Heart right ventricle (tissue), 16 donors: ENCODE results near the gene PEAK1. TPM values are rescaled to one million over a fixed set of nuclear protein-coding genes. Genes with fewer than 3 reads are reported as not detected.

Experiments used
- ATAC-seq, 8 donors: fragments of 200-7000 bp; cut with Tn5 transposase; one replicate each; pipeline ENCODE4 v1.9.1; 2020; ENCODE audit warnings: mild to moderate bottlenecking in 8 of 8, moderate library complexity in 8 of 8, moderate number of reproducible peaks in 1 of 8
- DNase-seq, 2 donors: peaks; one replicate each; pipeline ENCODE4 v3.0.0-alpha.2; 2020
- H3K27ac ChIP-seq, 10 donors: fragments of 200-600 bp; sonication (generic) in 2 of 10; one replicate each; pipeline versions ENCODE4 v1.5.0 to v1.8.0; 2020 to 2022; ENCODE audit warnings: mild to moderate bottlenecking in 3 of 10
- H3K27me3 ChIP-seq, 7 donors: fragments of 200-600 bp; one replicate each; pipeline ENCODE4 v1.8.0; 2021 to 2022; ENCODE audit warnings: mild to moderate bottlenecking in 2 of 7
- H3K36me3 ChIP-seq, 9 donors: fragments of 200-600 bp; sonication (generic) in 1 of 9; one replicate each; pipeline versions ENCODE4 v1.5.0 to v1.8.0; 2020 to 2022; ENCODE audit warnings: mild to moderate bottlenecking in 2 of 9
- H3K4me1 ChIP-seq, 9 donors: fragments of 200-600 bp; sonication (generic) in 1 of 9; one replicate each; pipeline versions ENCODE4 v1.5.0 to v1.8.0; 2020 to 2022; ENCODE audit warnings: mild to moderate bottlenecking in 4 of 9
- H3K4me3 ChIP-seq, 10 donors: fragments of 200-600 bp; sonication (generic) in 2 of 10; one replicate each; pipeline versions ENCODE4 v1.5.0 to v1.8.0; 2020 to 2022; ENCODE audit warnings: mild to moderate bottlenecking in 7 of 10, moderate library complexity in 2 of 10
- H3K9me3 ChIP-seq, 11 donors: fragments of 200-600 bp in 10 of 11; sonication (generic) in 2 of 11; one replicate each; pipeline versions ENCODE4 v1.5.0 to v1.8.0; 2013 to 2022; ENCODE audit warnings: mild to moderate bottlenecking in 2 of 11, control low read depth in 1 of 11, moderate library complexity in 1 of 11
- WGBS, 2 donors: extraction: QIAGEN DNeasy Blood & Tissue Kit; methylation state at CpG; one replicate each; pipeline ENCODE4 v1.1.7; 2013; ENCODE audit warnings: inconsistent platforms in 1 of 2; 5-methylcytosine and 5-hydroxymethylcytosine counted together
- intact Hi-C, 10 donors: fragments of 100-400 bp; cut with DNase I; formaldehyde crosslinking; loops; one replicate each; pipeline versions ENCODE4 v1.11.1 to v1.14.2; 2022
- polyA plus RNA-seq, 2 donors: library from polyadenylated mRNA; stranded (reverse); fragments of 200-250 nt; gene quantifications; one replicate each; pipeline ENCODE4 v1.2.3, GENCODE V29; 2013
- total RNA-seq, 10 donors: library from RNA; stranded (reverse); fragmentation: NEBNext Ultra II Directional in 3 of 10; extraction: Animal tissue kit (Norgen Biotek cat#: 25700) in 3 of 10; gene quantifications; one replicate each; pipeline versions ENCODE4 v1.2.1 to v1.2.4, GENCODE V29; 2021 to 2023
- TF ChIP-seq, protein P1 (sequence below), 9 donors: fragments of 200-600 bp; sonication (generic) in 2 of 9; IDR thresholded peaks; one replicate each; pipeline versions ENCODE4 v1.5.0 to v1.8.0; 2021 to 2022; ENCODE audit warnings: antibody characterized with exemption in 9 of 9, mild to moderate bottlenecking in 5 of 9, moderate library complexity in 1 of 9
- donor health status: Arrhythmogenic right ventricular cardiomyopathy.
- donor health status: ischemic (EF 13 %, LVEDD 7.1; RV severe dilation, severe dysfunction).
- donor health status: healthy with polysubstance abuse.
- donor health status: DM: no; HTN: yes; CAD: no.
- donor health status: DM: no; HTN: no; CAD: no.
- donor health status: ischemic (EF 25% LVEDD 6.9; RV normal size, moderate dysfunction).
- donor health status: ischemic (EF 25% LVEDD 5.7; RV mildly dilated, moderate dysfunction).
- donor health status: healthy.
- donor health status: DM: yes; HTN: yes; CAD: no.
- donor health status: Ischemic cardiomyopathy.
- donor health status: ischemic (EF 35%, LVEDD 5.7; RV mildly dilated, moderate dysfunction).
- donor health status: nonischemic (EF 11% LVEDD 7.7; RV severe dilation, severe dysfunction).
- donor health status: DM: yes; HTN: yes; CAD: no.
- donor health status: PGD.
- donor health status: ischemic (EF 29% LVEDD 5.4; RV normal size, mild dysfunction).
- donor health status: nonischemic (EF 23%, LVEDD 6.1; RV moderate dilation, normal function).

PEAK1 gene
- total and polyA plus RNA-seq, 12 donors, result 7.0 to 146 (median 90.8) TPM

DNA sequence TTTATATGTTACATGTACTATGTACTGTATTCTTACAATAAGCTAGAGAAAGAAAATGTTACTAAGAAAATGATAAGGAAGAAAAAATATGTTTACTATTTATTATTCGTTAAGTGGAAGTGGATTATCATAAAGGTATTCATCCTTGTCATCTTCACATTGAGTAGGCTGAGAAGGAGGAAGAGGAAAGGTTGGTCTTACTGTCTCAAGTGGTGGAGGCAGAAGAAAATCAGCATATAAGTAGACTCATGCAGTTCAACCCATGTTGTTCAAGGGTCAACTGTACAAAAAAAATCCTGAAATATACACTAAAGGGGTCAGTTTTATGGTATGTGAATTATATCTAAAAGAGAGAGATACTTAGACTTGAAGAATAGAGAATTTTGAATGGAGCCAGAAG, 6.5 kb upstream of the PEAK1 start:
- H3K4me1 ChIP-seq, result peaks cover 0 to 50% (median 30%) of the 10 kb centered on the region in 9 donors
- no peak for DNase-seq
- 86% methylated on average over 1 of the region's 1 CpG for WGBS, 2 donors
- no peak overlapping the region for H3K27ac ChIP-seq
- no peak overlapping the region for H3K4me3 ChIP-seq
- no peaks in the 10 kb centered on the region for H3K9me3 ChIP-seq
- no peak for ATAC-seq
- H3K36me3 ChIP-seq, result no peaks in the 10 kb centered on the region
- no peaks in the 10 kb centered on the region for H3K27me3 ChIP-seq
- intact Hi-C loops, result loop anchor here in 1 of 10 donors (5.0 kb wide), 1 partner anchor 36 kb away; no protein-coding TSS in a partner anchor
- TF ChIP-seq, protein P1, sequence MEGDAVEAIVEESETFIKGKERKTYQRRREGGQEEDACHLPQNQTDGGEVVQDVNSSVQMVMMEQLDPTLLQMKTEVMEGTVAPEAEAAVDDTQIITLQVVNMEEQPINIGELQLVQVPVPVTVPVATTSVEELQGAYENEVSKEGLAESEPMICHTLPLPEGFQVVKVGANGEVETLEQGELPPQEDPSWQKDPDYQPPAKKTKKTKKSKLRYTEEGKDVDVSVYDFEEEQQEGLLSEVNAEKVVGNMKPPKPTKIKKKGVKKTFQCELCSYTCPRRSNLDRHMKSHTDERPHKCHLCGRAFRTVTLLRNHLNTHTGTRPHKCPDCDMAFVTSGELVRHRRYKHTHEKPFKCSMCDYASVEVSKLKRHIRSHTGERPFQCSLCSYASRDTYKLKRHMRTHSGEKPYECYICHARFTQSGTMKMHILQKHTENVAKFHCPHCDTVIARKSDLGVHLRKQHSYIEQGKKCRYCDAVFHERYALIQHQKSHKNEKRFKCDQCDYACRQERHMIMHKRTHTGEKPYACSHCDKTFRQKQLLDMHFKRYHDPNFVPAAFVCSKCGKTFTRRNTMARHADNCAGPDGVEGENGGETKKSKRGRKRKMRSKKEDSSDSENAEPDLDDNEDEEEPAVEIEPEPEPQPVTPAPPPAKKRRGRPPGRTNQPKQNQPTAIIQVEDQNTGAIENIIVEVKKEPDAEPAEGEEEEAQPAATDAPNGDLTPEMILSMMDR (IDR thresholded peaks at IDR 0.05), result no peak

DNA sequence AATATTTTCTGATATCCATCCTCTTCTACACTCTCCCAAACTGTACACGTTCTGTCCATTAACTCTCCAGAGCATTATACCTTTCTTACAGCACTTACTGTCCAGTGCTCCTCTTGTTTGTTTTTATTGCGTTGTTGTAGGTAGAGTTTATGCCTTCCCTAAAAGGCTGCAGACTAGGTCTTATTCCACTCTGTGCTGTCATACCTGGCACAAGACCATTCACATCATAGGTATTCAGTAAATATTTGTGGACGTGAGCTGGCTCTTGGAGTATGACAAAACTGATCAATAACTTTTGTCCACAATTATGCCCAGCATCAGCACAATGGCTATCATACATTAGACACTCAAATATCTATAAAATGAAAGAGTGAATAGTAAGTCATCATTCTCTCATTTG, 5.2 kb upstream of the PEAK1 start:
- Histone ChIP-seq H3K27ac (no peak overlapping the region), H3K27me3 (no peaks in the 10 kb centered on the region), H3K36me3 (no peaks in the 10 kb centered on the region), H3K4me3 (no peak overlapping the region), H3K4me1 (peaks cover 0 to 47% (median 32%) of the 10 kb centered on the region in 9 donors), H3K9me3 (no peaks in the 10 kb centered on the region)
- ATAC-seq, result no peak
- DNase-seq, result no peak
- 82 to 90% methylated on average over 3 of the region's 3 CpGs for WGBS, 2 donors
- TF ChIP-seq, protein P1 (IDR thresholded peaks at IDR 0.05), result no peak
- intact Hi-C loops, result loop anchor here in 1 of 10 donors (5.0 kb wide), 1 partner anchor 37 kb away; no protein-coding TSS in a partner anchor

- 1 to 2% methylated on average over 3 of the region's 3 CpGs for WGBS, 2 donors
- DNase-seq (no peak), ATAC-seq (no peak)
- Histone ChIP-seq H3K27me3 (no peaks in the 10 kb centered on the region), H3K36me3 (no peaks in the 10 kb centered on the region), H3K27ac (peak overlapping the region; percentile 90 to 98 (median 96)), H3K4me1 (peaks cover 0 to 64% (median 53%) of the 10 kb centered on the region in 9 donors), H3K9me3 (no peaks in the 10 kb centered on the region), H3K4me3 (peak overlapping the region; percentile 69 to 97 (median 87))
- intact Hi-C loops, result loop anchor here in 5 of 10 donors (2.0 to 5.0 kb wide), 4 partner anchors 61 to 235 kb away; no protein-coding TSS in a partner anchor
- TF ChIP-seq, protein P1 (IDR thresholded peaks at IDR 0.05), result no peak
Observed at GRCh38 chr15:77421370-77421700, 1.4 kb upstream of the PEAK1 start.

DNA sequence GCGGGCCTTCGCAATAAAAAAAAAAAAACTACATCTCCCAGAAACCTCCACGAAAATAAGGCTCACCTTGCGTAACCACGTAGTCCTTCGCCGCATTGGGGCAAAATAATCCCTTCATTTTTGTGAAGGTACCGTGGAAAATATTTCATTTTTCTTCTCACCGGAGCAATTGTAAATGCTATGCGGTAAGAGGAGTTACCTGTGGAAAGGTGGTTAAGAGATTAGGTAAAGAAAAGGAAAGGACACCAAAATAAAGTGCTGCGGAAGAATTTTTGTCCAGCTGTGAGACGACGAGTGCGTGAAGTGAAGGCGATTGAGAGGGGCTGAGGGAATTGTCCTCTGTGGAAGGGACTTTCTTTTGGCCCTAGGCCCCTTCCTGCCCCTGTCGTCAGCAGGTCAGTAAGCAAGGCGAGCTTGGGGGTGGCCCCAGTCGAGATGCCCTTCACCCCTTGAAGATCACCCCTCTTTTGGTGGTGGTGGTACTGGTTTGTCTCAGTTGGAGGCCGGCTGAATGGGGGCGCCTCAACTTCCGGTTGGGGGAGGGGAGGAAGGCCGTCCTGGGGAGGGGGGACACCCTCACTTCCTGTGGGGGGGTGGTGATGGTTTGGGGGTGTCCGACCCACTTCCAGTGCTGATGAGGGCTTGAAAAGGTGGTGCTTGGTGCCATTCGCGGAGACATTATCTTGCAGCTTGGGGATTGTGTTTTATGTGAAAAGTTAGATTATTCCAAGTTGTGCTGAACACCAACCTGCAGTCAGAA, 886 bp upstream of the PEAK1 start, which contains the start of gene HMG20A:
TSS of gene HMG20A (plus strand) at position 279 of the 760 bp plus-strand sequence. CDS start 37,520 bp downstream, outside the sequence.
- H3K27ac ChIP-seq, result peak within 1 kb of the TSS; percentile 92 to 98 (median 96)
- 0 to 1% methylated on average over 25 of the region's 25 CpGs for WGBS, 2 donors
- DNase-seq (peak; percentile 56 to 72), ATAC-seq (peak; percentile 38 to 81 (median 68))
- TF ChIP-seq, protein P1 (IDR thresholded peaks at IDR 0.05), result peak in 1 of 9 donors; percentile 7
- intact Hi-C loops, result loop anchor here in 6 of 10 donors (1.0 to 5.0 kb wide), 5 partner anchors 62 to 234 kb away; no protein-coding TSS in a partner anchor
- peak within 1 kb of the TSS; percentile 73 to 97 (median 90) for H3K4me3 ChIP-seq
- no peaks in the 10 kb centered on the region for H3K9me3 ChIP-seq
- H3K4me1 ChIP-seq, result peaks cover under 1 to 70% (median 59%) of the 10 kb centered on the region in 9 donors
- no peaks in the 10 kb centered on the region for H3K36me3 ChIP-seq
- H3K27me3 ChIP-seq, result no peaks in the 10 kb centered on the region
